MM.1S (cell line): Measurements from ENCODE around the gene PIK3R2.

Experiments used
- DNase-seq: peaks from one replicate; pipeline ENCODE4 v3.0.0-alpha.2; 2015
- H2AFZ ChIP-seq: fragments of 300-600 bp; sonication (generic); 2 replicates; pipeline ENCODE4 v1.6.0; 2016; ENCODE audit warnings: antibody characterized with exemption, low read length
- H3F3A ChIP-seq: fragments of 300-600 bp; sonication (generic); 2 replicates; pipeline ENCODE4 v1.6.1; 2016; ENCODE audit warnings: mild to moderate bottlenecking, antibody characterized with exemption, low read length, moderate library complexity, mixed read lengths; ENCODE audit not compliant: insufficient read depth
- H3K27ac ChIP-seq: fragments of 300-600 bp; sonication (generic); 2 replicates; pipeline ENCODE4 v1.5.1; 2016; ENCODE audit warnings: mild to moderate bottlenecking, low read length
- H3K27me3 ChIP-seq: fragments of 300-600 bp; sonication (generic); replicated peaks from 2 replicates; pipeline ENCODE4 v1.6.0; 2016; ENCODE audit warnings: low read length; ENCODE audit not compliant: insufficient read depth
- H3K36me3 ChIP-seq: fragments of 300-600 bp; sonication (generic); replicated peaks from 2 replicates; pipeline ENCODE4 v1.6.1; 2016; ENCODE audit warnings: mild to moderate bottlenecking, low read length, mixed read lengths; ENCODE audit not compliant: insufficient read depth
- H3K4me1 ChIP-seq: fragments of 300-600 bp; sonication (generic); 2 replicates; pipeline ENCODE4 v1.6.1; 2016; ENCODE audit warnings: low read length, mixed read lengths
- H3K4me2 ChIP-seq: fragments of 300-600 bp; sonication (generic); 2 replicates; pipeline ENCODE4 v1.6.0; 2016; ENCODE audit warnings: low read depth, low read length
- H3K4me3 ChIP-seq: fragments of 300-600 bp; sonication (generic); 2 replicates; pipeline ENCODE4 v1.5.1; 2016; ENCODE audit warnings: low read length, mixed read lengths
- H3K79me2 ChIP-seq: fragments of 300-600 bp; sonication (generic); 2 replicates; pipeline ENCODE4 v1.6.1; 2016; ENCODE audit warnings: mixed run types, low read length, mixed read lengths
- H3K9ac ChIP-seq: fragments of 300-600 bp; sonication (generic); 2 replicates; pipeline ENCODE4 v1.6.1; 2016; ENCODE audit warnings: low read length, mixed read lengths
- H3K9me2 ChIP-seq: fragments of 300-600 bp; sonication (generic); replicated peaks from 2 replicates; pipeline ENCODE4 v1.6.1; 2016; ENCODE audit warnings: mild to moderate bottlenecking, low read length, mixed read lengths; ENCODE audit not compliant: insufficient read depth
- H3K9me3 ChIP-seq: fragments of 300-600 bp; sonication (generic); replicated peaks from 2 replicates; pipeline ENCODE4 v1.6.1; 2016; ENCODE audit warnings: mild to moderate bottlenecking, low read length, mixed read lengths; ENCODE audit not compliant: insufficient read depth
- H4K20me1 ChIP-seq: fragments of 300-600 bp; sonication (generic); 2 replicates; pipeline ENCODE4 v1.6.1; 2016; ENCODE audit warnings: mild to moderate bottlenecking, low read length, moderate library complexity, mixed read lengths; ENCODE audit not compliant: insufficient read depth
- EZH2 ChIP-seq: fragments of 300-600 bp; sonication (generic); optimal IDR thresholded peaks from 2 replicates; pipeline ENCODE3; 2017; ENCODE audit warnings: low read depth, mild to moderate bottlenecking, antibody characterized with exemption, low read length, mixed read lengths
- EZH2phosphoT487 ChIP-seq: fragments of 300-600 bp; sonication (generic); IDR thresholded peaks from 2 replicates; pipeline ENCODE4 v1.6.1; 2018; ENCODE audit warnings: antibody characterized with exemption, low read length
- TF ChIP-seq, protein P1 (sequence below): fragments of 300-600 bp; sonication (generic); IDR thresholded peaks from 2 replicates; pipeline ENCODE4 v1.5.1; 2016; ENCODE audit warnings: antibody characterized with exemption, low read length, mixed read lengths

The PIK3R2 gene

DNA sequence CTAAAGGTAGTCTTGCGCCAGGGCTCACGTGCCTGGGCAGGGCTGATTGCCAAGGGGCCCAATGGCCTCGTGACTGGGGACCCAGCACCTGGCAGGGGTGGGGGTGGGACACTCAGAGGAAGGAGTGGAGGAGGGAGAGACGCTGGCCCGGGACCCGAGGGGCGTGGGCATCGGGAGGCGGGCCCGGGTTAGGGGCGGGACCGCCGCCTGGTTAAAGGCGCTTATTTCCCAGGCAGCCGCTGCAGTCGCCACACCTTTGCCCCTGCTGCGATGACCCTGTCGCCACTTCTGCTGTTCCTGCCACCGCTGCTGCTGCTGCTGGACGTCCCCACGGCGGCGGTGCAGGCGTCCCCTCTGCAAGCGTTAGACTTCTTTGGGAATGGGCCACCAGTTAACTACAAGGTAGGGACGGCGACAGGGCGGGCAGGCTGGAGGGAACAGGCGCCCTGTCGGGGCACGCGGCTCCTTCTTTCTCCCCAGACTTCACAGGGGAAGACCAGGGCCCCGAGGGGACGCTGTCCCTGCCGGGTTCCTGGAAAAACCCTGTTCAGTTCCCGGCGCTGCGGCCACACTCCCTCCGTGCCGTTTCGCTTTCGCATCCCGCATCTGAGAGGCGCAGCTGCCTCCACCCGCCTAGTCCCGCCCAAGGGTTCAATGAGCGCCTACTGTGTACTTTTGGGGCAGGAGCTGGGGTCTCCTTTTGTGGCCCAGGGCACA lies 20.8 kb downstream of the PIK3R2 start, which contains the start of gene IFI30:
TSS of gene IFI30 (plus strand) at position 242 of the 717 bp plus-strand sequence. CDS start at position 271, 29 bp downstream.
- Histone ChIP-seq H3K9ac (peak within 1 kb of the TSS; percentile 60; the same call in 1 of the 2 replicates), H3K9me2 (no peaks in the 10 kb centered on the region), H3K79me2 (peaks cover 5% of the 10 kb centered on the region; the same call in 1 of the 2 replicates), H3K9me3 (no peaks in the 10 kb centered on the region), H3K4me2 (peak within 1 kb of the TSS; percentile 97), H2AFZ (peak within 1 kb of the TSS; percentile 63), H3K27me3 (no peaks in the 10 kb centered on the region), H3K27ac (peak within 1 kb of the TSS; percentile 27; the same call in 1 of the 2 replicates), H3K4me1 (peaks cover 8% of the 10 kb centered on the region; the same call in 1 of the 2 replicates), H3K4me3 (peak within 1 kb of the TSS; percentile 64), H3K36me3 (no peaks in the 10 kb centered on the region), H4K20me1 (no peaks in the 10 kb centered on the region), H3F3A (peaks cover 10% of the 10 kb centered on the region; the same call in 1 of the 2 replicates)
- TF ChIP-seq, protein P1, sequence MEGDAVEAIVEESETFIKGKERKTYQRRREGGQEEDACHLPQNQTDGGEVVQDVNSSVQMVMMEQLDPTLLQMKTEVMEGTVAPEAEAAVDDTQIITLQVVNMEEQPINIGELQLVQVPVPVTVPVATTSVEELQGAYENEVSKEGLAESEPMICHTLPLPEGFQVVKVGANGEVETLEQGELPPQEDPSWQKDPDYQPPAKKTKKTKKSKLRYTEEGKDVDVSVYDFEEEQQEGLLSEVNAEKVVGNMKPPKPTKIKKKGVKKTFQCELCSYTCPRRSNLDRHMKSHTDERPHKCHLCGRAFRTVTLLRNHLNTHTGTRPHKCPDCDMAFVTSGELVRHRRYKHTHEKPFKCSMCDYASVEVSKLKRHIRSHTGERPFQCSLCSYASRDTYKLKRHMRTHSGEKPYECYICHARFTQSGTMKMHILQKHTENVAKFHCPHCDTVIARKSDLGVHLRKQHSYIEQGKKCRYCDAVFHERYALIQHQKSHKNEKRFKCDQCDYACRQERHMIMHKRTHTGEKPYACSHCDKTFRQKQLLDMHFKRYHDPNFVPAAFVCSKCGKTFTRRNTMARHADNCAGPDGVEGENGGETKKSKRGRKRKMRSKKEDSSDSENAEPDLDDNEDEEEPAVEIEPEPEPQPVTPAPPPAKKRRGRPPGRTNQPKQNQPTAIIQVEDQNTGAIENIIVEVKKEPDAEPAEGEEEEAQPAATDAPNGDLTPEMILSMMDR = no peak
- TF ChIP-seq EZH2phosphoT487 (no peak), EZH2 (no peak)
- peak; percentile 57 for DNase-seq

DNA sequence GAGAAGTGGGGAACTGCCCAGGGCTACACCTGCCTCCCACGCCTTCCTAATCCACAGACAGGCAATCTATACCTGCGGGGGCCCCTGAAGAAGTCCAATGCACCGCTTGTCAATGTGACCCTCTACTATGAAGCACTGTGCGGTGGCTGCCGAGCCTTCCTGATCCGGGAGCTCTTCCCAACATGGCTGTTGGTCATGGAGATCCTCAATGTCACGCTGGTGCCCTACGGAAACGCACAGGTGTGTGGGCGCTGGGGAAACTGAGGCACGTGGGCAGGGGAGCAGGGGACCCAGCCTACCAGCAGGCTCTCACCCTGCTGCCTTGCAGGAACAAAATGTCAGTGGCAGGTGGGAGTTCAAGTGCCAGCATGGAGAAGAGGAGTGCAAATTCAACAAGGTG lies 22.0 kb downstream of the PIK3R2 start:
- H3K9ac ChIP-seq = peak overlapping the region; percentile 60; the same call in 1 of the 2 replicates
- no peaks in the 10 kb centered on the region for H3K27me3 ChIP-seq
- H3K36me3 ChIP-seq = no peaks in the 10 kb centered on the region
- H3K4me3 ChIP-seq = peak overlapping the region; percentile 64
- peaks cover 8% of the 10 kb centered on the region; the same call in 1 of the 2 replicates for H3K4me1 ChIP-seq
- H4K20me1 ChIP-seq = no peaks in the 10 kb centered on the region
- no peak for DNase-seq
- H3K27ac ChIP-seq = no peak overlapping the region
- H2AFZ ChIP-seq = no peak overlapping the region
- peaks cover 5% of the 10 kb centered on the region; the same call in 1 of the 2 replicates for H3K79me2 ChIP-seq
- no peaks in the 10 kb centered on the region for H3K9me2 ChIP-seq
- H3F3A ChIP-seq = peaks cover 10% of the 10 kb centered on the region; the same call in 1 of the 2 replicates
- peak overlapping the region; percentile 97 for H3K4me2 ChIP-seq
- H3K9me3 ChIP-seq = no peaks in the 10 kb centered on the region
- no peak for TF ChIP-seq EZH2phosphoT487
- TF ChIP-seq, protein P1 = no peak
- no peak for TF ChIP-seq EZH2

DNA sequence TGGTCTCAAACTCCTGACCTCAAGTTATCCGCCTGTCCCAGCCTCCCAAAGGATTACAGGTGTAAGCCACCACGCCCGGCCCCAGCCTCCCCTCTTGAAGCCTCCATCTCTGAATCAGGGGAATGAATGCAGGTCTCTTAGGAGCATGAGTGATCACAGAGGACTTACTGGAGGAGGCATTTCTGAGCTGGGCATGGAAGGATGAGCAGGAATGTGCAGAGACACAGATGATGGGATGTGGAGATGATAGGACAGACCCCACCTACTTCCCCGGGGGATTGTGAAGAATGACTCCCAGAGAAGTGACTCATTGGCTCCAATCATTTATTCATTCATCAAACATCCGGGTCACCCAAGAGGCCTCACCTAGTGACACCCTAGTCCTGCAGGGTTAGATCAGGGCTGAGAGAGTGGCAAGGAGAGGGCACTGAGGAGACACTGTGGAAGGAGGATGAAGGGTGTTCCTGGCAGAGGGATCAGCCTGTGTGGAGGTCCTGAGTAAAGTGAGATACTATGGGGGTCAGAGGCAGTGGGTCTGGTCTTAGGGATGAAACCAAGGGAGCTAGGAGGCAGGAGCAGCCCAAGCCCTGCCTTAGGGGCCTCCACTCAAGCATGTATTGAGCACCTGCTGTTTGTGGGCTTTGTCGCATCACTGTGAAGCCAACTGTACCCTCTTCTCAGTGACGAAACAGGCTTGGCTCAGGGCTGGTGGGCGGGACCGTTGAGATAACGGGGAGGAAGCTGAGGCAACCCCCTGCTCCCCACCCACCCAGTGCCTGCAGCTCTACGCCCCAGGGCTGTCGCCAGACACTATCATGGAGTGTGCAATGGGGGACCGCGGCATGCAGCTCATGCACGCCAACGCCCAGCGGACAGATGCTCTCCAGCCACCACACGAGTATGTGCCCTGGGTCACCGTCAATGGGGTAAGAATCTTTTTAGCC lies 23.7 kb downstream of the PIK3R2 start:
- no peak for TF ChIP-seq EZH2phosphoT487
- no peak for TF ChIP-seq EZH2
- TF ChIP-seq, protein P1 = no peak
- Histone ChIP-seq H3K4me1 (peaks cover 8% of the 10 kb centered on the region; the same call in 1 of the 2 replicates), H2AFZ (no peak overlapping the region), H3F3A (peaks cover 10% of the 10 kb centered on the region; the same call in 1 of the 2 replicates), H3K9me3 (no peaks in the 10 kb centered on the region), H3K9me2 (no peaks in the 10 kb centered on the region), H3K36me3 (no peaks in the 10 kb centered on the region), H3K9ac (no peak overlapping the region), H3K27me3 (no peaks in the 10 kb centered on the region), H3K4me2 (no peak overlapping the region), H3K27ac (no peak overlapping the region), H3K79me2 (peaks cover 5% of the 10 kb centered on the region; the same call in 1 of the 2 replicates), H3K4me3 (no peak overlapping the region), H4K20me1 (no peaks in the 10 kb centered on the region)
- no peak for DNase-seq
